MG63 (cell line): ENCODE data around the gene PRR14L. TPM values are rescaled to one million over a fixed set of nuclear protein-coding genes. Genes with fewer than 3 reads are reported as not detected.
"Not testable (repeated sequence)": the region's sequence is repeated elsewhere in the genome, so short reads cannot be mapped to it uniquely, and the experiment has no call there.

Experiments
- DNase-seq: peaks from one replicate; pipeline ENCODE4 v3.0.0-alpha.2; 2020
- H3K27me3 ChIP-seq: fragments of 250-450 bp; sonication (Bioruptor Pico); 2 replicates; pipeline ENCODE4 v1.5.1; 2020; ENCODE audit warnings: mild to moderate bottlenecking, moderate library complexity
- H3K36me3 ChIP-seq: fragments of 250-450 bp; sonication (Bioruptor Pico); 2 replicates; pipeline ENCODE4 v1.5.1; 2020; ENCODE audit warnings: mild to moderate bottlenecking, moderate library complexity
- H3K4me3 ChIP-seq: fragments of 250-450 bp; sonication (Bioruptor Pico); 2 replicates; pipeline ENCODE4 v1.5.1; 2020; ENCODE audit warnings: mild to moderate bottlenecking, moderate library complexity
- H3K9me3 ChIP-seq: fragments of 250-450 bp; sonication (Bioruptor Pico); 2 replicates; pipeline ENCODE4 v1.5.1; 2020; ENCODE audit warnings: mild to moderate bottlenecking, moderate library complexity
- total RNA-seq: library from RNA; depleted of rRNA; stranded (reverse); fragments of >200 nt; shearing (Covaris generic); gene quantifications from 2 replicates; pipeline ENCODE4 v1.2.3, GENCODE V29; 2014; ENCODE audit warnings: low replicate concordance; rRNA removed

PRR14L gene
- 0.69 and 3.5 TPM in 2 replicates for total RNA-seq

DNA sequence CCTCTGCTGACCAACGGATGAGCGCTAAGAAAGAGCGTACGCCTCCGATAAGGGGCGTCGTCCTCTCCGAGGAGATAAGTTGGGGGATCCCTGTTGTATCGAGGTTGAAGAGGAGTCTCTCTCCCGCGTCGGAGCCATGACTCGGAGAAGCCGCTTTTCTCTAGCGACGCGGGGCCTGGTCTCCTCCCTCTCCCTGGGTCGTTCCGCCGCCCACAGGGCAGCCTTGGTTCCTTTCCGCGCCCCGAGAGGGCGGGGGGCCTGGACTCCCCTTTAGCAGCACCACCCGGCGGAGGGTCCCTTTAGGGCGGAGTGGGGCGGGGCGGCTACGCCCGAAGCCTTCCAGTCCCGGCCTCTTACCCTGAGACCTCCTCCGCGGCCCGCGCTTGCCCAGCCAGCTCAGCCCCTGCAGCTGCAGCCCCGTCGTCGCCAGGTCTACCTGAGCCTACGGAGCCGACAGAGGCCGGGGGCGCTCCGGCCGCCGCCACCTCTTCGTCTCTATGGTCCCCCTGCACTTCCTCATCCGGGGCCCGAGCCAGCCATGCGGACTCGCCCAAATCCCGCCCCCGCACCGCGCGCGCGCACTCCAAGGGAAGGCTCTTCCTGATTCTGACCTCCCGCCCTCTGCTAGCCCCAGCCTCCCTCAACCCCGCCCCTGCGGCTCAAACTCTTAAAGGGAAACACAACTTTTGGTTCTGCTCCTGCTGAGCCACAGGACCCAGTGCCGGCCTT is at the start of gene PRR14L:
Gene PRR14L, minus strand, starts transcription at position 497 of the 729 bp plus-strand sequence. CDS start 11,272 bp downstream, outside the sequence.
- peaks cover 24% of the 10 kb centered on the region for H3K36me3 ChIP-seq
- peak; percentile 94 for DNase-seq
- H3K9me3 ChIP-seq: no peaks in the 10 kb centered on the region
- no peaks in the 10 kb centered on the region for H3K27me3 ChIP-seq
- H3K4me3 ChIP-seq: peak within 1 kb of the TSS; percentile 97

GRCh38 chr22:31799358-31799757 is 49.4 kb upstream of the PRR14L start:
- H3K36me3 ChIP-seq: peaks cover 29% of the 10 kb centered on the region
- H3K9me3 ChIP-seq, DNase-seq, H3K27me3 ChIP-seq, H3K4me3 ChIP-seq: not testable (repeated sequence)

- no peak overlapping the region for H3K4me3 ChIP-seq
- H3K9me3 ChIP-seq: no peaks in the 10 kb centered on the region
- peaks cover 15% of the 10 kb centered on the region; the same call in 1 of the 2 replicates for H3K36me3 ChIP-seq
- no peaks in the 10 kb centered on the region for H3K27me3 ChIP-seq
- DNase-seq: no peak
These were observed 40.3 kb upstream of the PRR14L start for GRCh38 chr22:31790240-31790639.

DNA sequence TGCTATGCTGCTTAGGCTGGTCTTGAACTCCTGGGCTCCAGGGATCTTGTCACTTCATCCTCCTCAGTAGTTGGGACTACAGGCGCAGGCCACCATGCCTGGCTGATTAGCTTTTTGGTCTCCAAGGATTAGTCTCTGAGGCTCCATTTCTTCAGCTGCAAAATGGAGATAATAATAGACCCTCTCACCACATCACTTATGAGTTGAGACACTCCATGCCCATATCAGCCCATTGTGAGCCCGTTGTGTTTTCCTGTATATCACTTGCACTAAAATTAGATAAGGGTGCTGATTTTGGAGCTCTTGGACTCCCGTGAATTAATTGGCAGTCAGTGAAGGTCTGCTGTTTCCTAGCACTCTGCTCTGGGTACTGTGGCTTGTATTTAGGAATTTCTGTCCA is 39.9 kb upstream of the PRR14L start:
- H3K9me3 ChIP-seq: no peaks in the 10 kb centered on the region
- H3K27me3 ChIP-seq: no peaks in the 10 kb centered on the region
- peaks cover 19% of the 10 kb centered on the region; the same call in 1 of the 2 replicates for H3K36me3 ChIP-seq
- H3K4me3 ChIP-seq: no peak overlapping the region
- DNase-seq: no peak

DNA sequence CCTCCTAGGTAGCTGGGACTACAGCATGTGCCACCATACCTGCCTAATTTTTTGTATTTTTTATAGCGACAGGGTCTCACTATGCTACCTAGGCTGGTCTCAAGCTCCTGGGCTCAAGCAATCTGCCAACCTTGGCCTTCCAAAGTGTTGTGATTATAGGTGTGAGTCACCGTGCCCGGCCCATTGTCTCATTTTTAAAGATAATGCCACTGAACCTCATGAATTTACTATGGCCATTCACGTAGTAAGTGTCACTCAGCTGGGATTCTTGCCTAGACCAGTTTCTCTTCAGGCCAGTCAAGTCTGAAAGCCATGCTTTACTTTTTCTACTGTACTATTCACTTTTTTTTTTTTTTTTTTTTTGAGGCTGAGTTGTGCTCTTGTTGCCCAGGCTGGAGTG is 26.3 kb upstream of the PRR14L start:
- DNase-seq: peak; percentile 3
- H3K4me3 ChIP-seq: no peak overlapping the region

GRCh38 chr22:31773416-31773815 is 23.5 kb upstream of the PRR14L start:
- Histone ChIP-seq H3K36me3 (peaks cover 15% of the 10 kb centered on the region), H3K27me3 (no peaks in the 10 kb centered on the region), H3K4me3 (no peak overlapping the region), H3K9me3 (no peaks in the 10 kb centered on the region)
- DNase-seq: no peak

More for the DNA sequence above, 26.3 kb upstream of the PRR14L start:
- Histone ChIP-seq H3K36me3 (peaks cover 16% of the 10 kb centered on the region), H3K9me3 (no peaks in the 10 kb centered on the region), H3K27me3 (no peaks in the 10 kb centered on the region)

DNA sequence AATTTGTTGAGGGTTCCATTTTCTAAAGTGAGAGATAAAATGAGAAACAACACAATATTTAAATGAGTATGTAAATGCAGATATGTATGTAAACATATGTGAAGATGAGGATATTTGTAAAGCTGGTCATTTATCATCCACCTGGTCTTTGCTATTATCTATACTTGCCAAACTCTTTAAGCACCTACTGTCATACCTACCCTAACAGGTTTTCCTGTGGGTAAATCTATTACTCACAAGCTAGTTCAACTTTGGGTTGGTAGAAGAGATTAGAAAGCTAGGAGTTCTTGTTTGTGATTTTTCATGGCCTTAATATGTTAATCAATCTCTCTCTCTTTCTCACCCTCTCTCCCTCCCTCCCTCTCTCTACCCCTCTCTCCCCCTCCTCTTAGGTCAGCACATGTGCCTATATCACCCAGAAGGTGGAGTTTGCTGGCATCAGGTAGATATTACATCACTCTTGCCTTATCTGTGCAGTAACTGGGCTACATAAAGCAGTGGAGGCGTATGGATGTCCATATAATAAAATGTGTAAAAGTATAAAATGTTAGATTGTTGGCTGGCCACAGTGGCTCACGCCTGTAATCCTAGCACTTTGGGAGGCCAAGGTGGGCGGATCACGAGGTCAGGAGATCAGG is 18.6 kb upstream of the PRR14L start:
- Histone ChIP-seq H3K4me3 (no peak overlapping the region), H3K27me3 (no peaks in the 10 kb centered on the region), H3K36me3 (peaks cover 32% of the 10 kb centered on the region), H3K9me3 (no peaks in the 10 kb centered on the region)
- DNase-seq: no peak

DNA sequence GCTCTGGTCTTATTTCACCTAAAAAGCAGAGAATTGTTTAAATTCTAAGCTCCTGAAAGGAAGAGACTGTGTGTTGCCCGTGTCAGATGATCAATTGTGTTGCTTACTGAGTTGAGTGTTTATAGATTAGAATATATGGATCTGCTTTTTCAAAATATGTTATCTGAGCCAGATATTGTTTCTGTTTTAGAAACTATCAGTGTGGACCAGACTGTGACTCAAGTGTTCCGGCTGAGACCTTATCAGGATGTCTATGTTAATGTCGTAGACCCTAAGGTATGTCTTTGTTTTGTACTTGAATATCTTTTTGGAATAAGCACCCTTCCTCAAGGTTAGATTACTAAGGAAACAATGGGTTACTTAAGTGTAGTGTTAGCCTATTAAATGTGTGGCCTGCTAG is 14.9 kb upstream of the PRR14L start:
- Histone ChIP-seq H3K4me3 (no peak overlapping the region), H3K27me3 (no peaks in the 10 kb centered on the region), H3K36me3 (peaks cover 28% of the 10 kb centered on the region), H3K9me3 (no peaks in the 10 kb centered on the region)
- DNase-seq: no peak

- H3K27me3 ChIP-seq, H3K9me3 ChIP-seq, DNase-seq, H3K4me3 ChIP-seq: not testable (repeated sequence)
- peaks cover 12% of the 10 kb centered on the region for H3K36me3 ChIP-seq
These were observed 8.9 kb upstream of the PRR14L start for GRCh38 chr22:31758860-31759259.

- Histone ChIP-seq H3K36me3 (peaks cover 12% of the 10 kb centered on the region), H3K4me3 (no peak overlapping the region), H3K9me3 (no peaks in the 10 kb centered on the region), H3K27me3 (no peaks in the 10 kb centered on the region)
- no peak for DNase-seq
These were observed 7.3 kb upstream of the PRR14L start for GRCh38 chr22:31757265-31757664.

DNA sequence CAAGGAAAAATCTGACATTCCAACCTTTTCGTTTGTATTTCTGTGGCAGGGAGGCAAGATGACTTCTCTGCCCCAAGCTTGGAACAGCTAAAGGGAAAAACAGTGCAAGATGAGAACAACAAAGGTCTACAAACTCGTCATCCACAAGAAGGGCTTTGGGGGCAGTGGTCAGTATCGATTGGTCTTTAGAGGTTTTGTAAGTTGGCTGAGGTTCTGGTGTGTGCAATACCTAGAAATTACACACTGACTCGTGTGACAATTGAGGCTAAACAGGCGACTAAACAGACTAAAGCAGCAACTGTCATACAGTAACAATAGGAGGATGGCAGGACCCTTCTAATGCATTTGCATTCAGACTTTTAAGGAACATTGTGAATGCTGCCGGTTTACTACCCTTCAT is 4.9 kb upstream of the PRR14L start:
- no peak for DNase-seq
- Histone ChIP-seq H3K4me3 (peak overlapping the region; percentile 86), H3K36me3 (peaks cover 12% of the 10 kb centered on the region), H3K9me3 (no peaks in the 10 kb centered on the region), H3K27me3 (no peaks in the 10 kb centered on the region)

DNA sequence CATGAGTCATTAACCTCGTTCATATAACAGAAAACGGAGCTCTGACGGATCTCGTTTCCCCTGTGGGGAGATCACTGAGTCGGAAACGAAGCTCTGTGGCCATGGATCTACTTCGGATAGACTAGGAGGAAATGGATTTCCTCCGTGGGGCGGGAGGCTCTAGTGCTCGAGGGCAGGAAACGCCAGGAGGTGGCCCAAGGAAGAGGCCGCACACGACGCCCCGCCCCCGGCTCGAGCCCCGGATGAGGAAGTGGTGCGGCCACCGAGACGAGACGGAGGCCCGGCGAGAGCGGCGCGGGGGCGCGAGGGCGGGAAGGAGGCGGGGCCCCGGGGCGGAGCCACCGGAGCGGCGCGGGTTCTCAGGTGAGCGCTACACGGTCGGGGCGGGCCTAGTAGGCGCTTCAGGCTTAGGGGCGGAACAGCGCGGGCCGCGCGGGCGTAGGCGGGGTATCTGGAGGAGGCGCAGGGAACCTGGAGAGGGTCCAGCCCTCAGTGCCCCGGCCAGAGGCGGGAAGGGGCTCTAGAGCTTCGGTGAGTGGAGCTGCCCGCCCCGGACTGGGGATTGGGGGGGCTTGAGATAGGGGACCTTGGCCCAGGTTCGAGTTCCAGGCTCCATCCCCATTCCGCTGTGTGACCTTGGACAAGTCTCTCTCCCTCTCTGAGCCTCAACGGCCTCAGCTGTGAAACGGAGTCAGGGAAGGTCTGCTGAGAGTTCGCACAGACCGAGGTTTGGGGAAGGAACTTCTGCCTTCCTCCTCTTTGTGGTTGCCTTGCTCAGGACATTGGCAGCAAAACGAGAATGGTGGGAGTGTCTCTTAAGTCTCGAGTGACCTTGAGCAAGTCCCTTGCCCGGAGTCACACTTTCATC is 3.9 kb upstream of the PRR14L start, which contains the start of gene DEPDC5:
Gene DEPDC5, plus strand, starts transcription at position 386 of the 868 bp plus-strand sequence. CDS start 903 bp downstream, outside the sequence.
- H3K4me3 ChIP-seq: peak within 1 kb of the TSS; percentile 86
- no peaks in the 10 kb centered on the region for H3K9me3 ChIP-seq
- peak; percentile 94 for DNase-seq

GRCh38 chr22:31753005-31753633 is 3.2 kb upstream of the PRR14L start:
- peak; percentile 64 for DNase-seq
- H3K27me3 ChIP-seq: no peaks in the 10 kb centered on the region
- H3K9me3 ChIP-seq: no peaks in the 10 kb centered on the region
- H3K36me3 ChIP-seq: peaks cover 9% of the 10 kb centered on the region
- peak overlapping the region; percentile 86 for H3K4me3 ChIP-seq

More for the DNA sequence above, 3.9 kb upstream of the PRR14L start, which contains the start of gene DEPDC5:
- Histone ChIP-seq H3K27me3 (no peaks in the 10 kb centered on the region), H3K36me3 (peaks cover 9% of the 10 kb centered on the region)

DNA sequence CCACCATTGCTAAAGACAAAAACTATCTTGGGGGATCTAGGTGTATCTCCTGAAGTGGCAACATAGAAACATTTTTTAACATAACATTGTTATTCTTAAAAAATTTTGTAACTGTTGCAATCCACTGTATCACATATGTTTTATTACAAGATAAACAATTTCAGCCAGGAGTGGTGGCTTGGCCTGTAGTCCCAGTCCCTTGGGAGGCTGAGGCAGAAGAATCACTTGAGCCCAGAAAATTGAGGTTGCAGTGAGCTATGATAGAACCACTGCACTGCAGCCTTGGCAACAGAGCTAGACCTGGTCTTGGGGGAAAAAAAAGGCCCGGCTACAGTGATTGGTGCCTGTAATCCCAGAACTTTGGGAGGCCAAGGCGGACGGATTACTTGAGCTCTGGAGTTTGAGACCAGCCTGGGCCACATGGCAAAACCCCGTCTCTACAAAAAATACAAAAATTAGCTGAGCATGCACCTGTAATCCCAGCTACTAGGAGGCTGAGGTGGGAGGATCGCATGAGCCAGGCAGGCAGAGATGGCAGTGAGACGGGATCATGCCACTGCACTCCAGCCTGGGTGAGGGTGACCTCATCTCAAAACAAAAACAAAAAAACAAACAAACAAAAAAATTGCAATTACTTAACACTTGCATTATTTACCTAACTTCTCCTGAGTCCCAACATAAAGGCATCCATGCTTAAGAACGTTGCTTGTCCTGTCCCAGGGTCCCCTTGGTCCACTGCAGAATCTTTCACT is 2.3 kb upstream of the PRR14L start:
- no peak for DNase-seq
- Histone ChIP-seq H3K9me3 (no peaks in the 10 kb centered on the region), H3K4me3 (no peak overlapping the region), H3K27me3 (no peaks in the 10 kb centered on the region), H3K36me3 (peaks cover 15% of the 10 kb centered on the region)

GRCh38 chr22:31750365-31751284 is 693 bp upstream of the PRR14L start:
- DNase-seq: no peak
- Histone ChIP-seq H3K27me3 (no peaks in the 10 kb centered on the region), H3K36me3 (peaks cover 21% of the 10 kb centered on the region), H3K4me3 (peak overlapping the region; percentile 97), H3K9me3 (no peaks in the 10 kb centered on the region)
